ENCODE data around the gene BASP1. TPM values are rescaled to one million over a fixed set of nuclear protein-coding genes. Genes with fewer than 3 reads are reported as not detected.

The BASP1 gene
- total RNA-seq, 1 donor from 2014 or later: 158 TPM

GRCh38 chr5:17314907-17315471 lies 97.6 kb downstream of the BASP1 start:
- Histone ChIP-seq H3F3A (ENCODE audit: low read depth) (no peaks in the 10 kb centered on the region), H4K20me1 (ENCODE audit: low read depth) (no peaks in the 10 kb centered on the region), H3K4me2 (no peak overlapping the region), H3K27ac (no peak overlapping the region), H3K9ac (no peak overlapping the region), H3K36me3 (no peaks in the 10 kb centered on the region), H2AFZ (replicated peaks) (no peak overlapping the region), H3K79me2 (ENCODE audit: low read depth) (no peaks in the 10 kb centered on the region), H3K9me3 (ENCODE audit: low read depth) (no peaks in the 10 kb centered on the region), H3K27me3 (no peaks in the 10 kb centered on the region), H3K4me3 (no peak overlapping the region), H3K4me1 (peaks cover 7% of the 10 kb centered on the region)
- no peaks in the 10 kb centered on the region for H3K9me3 Mint-ChIP-seq
- TF ChIP-seq EZH2 (IDR thresholded peaks at IDR 0.05) (no peak), EZH2phosphoT487 (IDR thresholded peaks at IDR 0.05) (no peak), CTCF (IDR thresholded peaks at IDR 0.05) (no peak)
- no peak for DNase-seq (ENCODE audit: low spot score)
- H3K27ac Mint-ChIP-seq: no peak overlapping the region
- H3K36me3 Mint-ChIP-seq: no peaks in the 10 kb centered on the region
- H3K4me1 Mint-ChIP-seq: peaks cover 19% of the 10 kb centered on the region
- peaks cover 5% of the 10 kb centered on the region for H3K27me3 Mint-ChIP-seq (ENCODE audit: insufficient read depth, low read depth)
- H3K4me3 Mint-ChIP-seq: no peak overlapping the region

- Mint-ChIP-seq H3K4me1 (peaks cover 19% of the 10 kb centered on the region), H3K36me3 (no peaks in the 10 kb centered on the region), H3K27me3 (ENCODE audit: insufficient read depth, low read depth) (peaks cover 7% of the 10 kb centered on the region), H3K4me3 (no peak overlapping the region), H3K27ac (no peak overlapping the region), H3K9me3 (no peaks in the 10 kb centered on the region)
- H3K4me1 ChIP-seq: peaks cover 7% of the 10 kb centered on the region
- no peaks in the 10 kb centered on the region for H3K79me2 ChIP-seq (ENCODE audit: low read depth)
- no peak overlapping the region for H3K4me2 ChIP-seq
- no peak overlapping the region for H3K4me3 ChIP-seq
- H3K36me3 ChIP-seq: no peaks in the 10 kb centered on the region
- no peaks in the 10 kb centered on the region for H3F3A ChIP-seq (ENCODE audit: low read depth)
- H3K9me3 ChIP-seq (ENCODE audit: low read depth): no peaks in the 10 kb centered on the region
- H3K27me3 ChIP-seq: no peaks in the 10 kb centered on the region
- TF ChIP-seq EZH2phosphoT487 (IDR thresholded peaks at IDR 0.05) (no peak), CTCF (IDR thresholded peaks at IDR 0.05) (no peak), EZH2 (IDR thresholded peaks at IDR 0.05) (no peak)
- H3K9ac ChIP-seq: no peak overlapping the region
- H2AFZ ChIP-seq (replicated peaks): no peak overlapping the region
- DNase-seq (ENCODE audit: low spot score): no peak
- no peak overlapping the region for H3K27ac ChIP-seq
- H4K20me1 ChIP-seq (ENCODE audit: low read depth): no peaks in the 10 kb centered on the region
These were observed 98.3 kb downstream of the BASP1 start for GRCh38 chr5:17315710-17316221.

GRCh38 chr5:17316970-17317459 lies 99.6 kb downstream of the BASP1 start:
- Histone ChIP-seq H3K9ac (no peak overlapping the region), H3K36me3 (no peaks in the 10 kb centered on the region), H3K4me1 (peaks cover 7% of the 10 kb centered on the region), H3F3A (ENCODE audit: low read depth) (no peaks in the 10 kb centered on the region), H3K4me2 (no peak overlapping the region), H3K79me2 (ENCODE audit: low read depth) (no peaks in the 10 kb centered on the region), H4K20me1 (ENCODE audit: low read depth) (no peaks in the 10 kb centered on the region), H3K27me3 (no peaks in the 10 kb centered on the region), H3K9me3 (ENCODE audit: low read depth) (no peaks in the 10 kb centered on the region), H3K4me3 (no peak overlapping the region), H3K27ac (no peak overlapping the region), H2AFZ (replicated peaks) (no peak overlapping the region)
- no peak for TF ChIP-seq EZH2 (IDR thresholded peaks at IDR 0.05)
- TF ChIP-seq EZH2phosphoT487 (IDR thresholded peaks at IDR 0.05): no peak
- TF ChIP-seq CTCF (IDR thresholded peaks at IDR 0.05): no peak
- DNase-seq (ENCODE audit: low spot score): no peak
- no peaks in the 10 kb centered on the region for H3K36me3 Mint-ChIP-seq
- no peaks in the 10 kb centered on the region for H3K9me3 Mint-ChIP-seq
- peaks cover 7% of the 10 kb centered on the region for H3K27me3 Mint-ChIP-seq (ENCODE audit: insufficient read depth, low read depth)
- no peak overlapping the region for H3K4me3 Mint-ChIP-seq
- peaks cover 19% of the 10 kb centered on the region for H3K4me1 Mint-ChIP-seq
- no peak overlapping the region for H3K27ac Mint-ChIP-seq
